Neural cell (in vitro differentiated cells): Measurements from ENCODE around the gene LGSN. TPM values are rescaled to one million over a fixed set of nuclear protein-coding genes. Genes with fewer than 3 reads are reported as not detected.

ENCODE experiments used
- H2AFZ ChIP-seq: fragments of 200-600, 300-800 bp; sonication (generic), shearing (Covaris generic); 2 replicates; pipeline ENCODE4 v1.6.0; 2014; ENCODE audit warnings: low read depth, mild to moderate bottlenecking, antibody characterized with exemption, low read length, moderate library complexity
- H3F3A ChIP-seq: fragments of 200-600 bp; shearing (Covaris generic); 2 replicates; pipeline ENCODE4 v1.6.1; 2016; ENCODE audit warnings: mild to moderate bottlenecking, moderate library complexity, mixed read lengths, antibody characterized with exemption, low read length; ENCODE audit not compliant: insufficient read depth, poor library complexity, severe bottlenecking
- H3K27ac ChIP-seq: fragments of 200-600, 300-800 bp; sonication (generic), shearing (Covaris generic); 2 replicates; pipeline ENCODE4 v1.5.1; 2014; ENCODE audit warnings: mild to moderate bottlenecking, low read length, moderate library complexity
- H3K27me3 ChIP-seq: fragments of 300-800, 200-600 bp; sonication (generic), shearing (Covaris generic); 2 replicates; pipeline ENCODE4 v1.6.0; 2014; ENCODE audit warnings: mild to moderate bottlenecking, low read depth, low read length, moderate library complexity; ENCODE audit not compliant: insufficient read depth
- H3K36me3 ChIP-seq: fragments of 300-800, 200-600 bp; sonication (generic), shearing (Covaris generic); 2 replicates; pipeline ENCODE4 v1.5.1; 2014; ENCODE audit warnings: mild to moderate bottlenecking, antibody characterized with exemption, low read length, moderate library complexity; ENCODE audit not compliant: insufficient read depth
- H3K4me2 ChIP-seq: fragments of 300-800, 200-600 bp; sonication (generic), shearing (Covaris generic); 2 replicates; pipeline ENCODE4 v1.6.0; 2014; ENCODE audit warnings: mild to moderate bottlenecking, low read length
- H3K4me3 ChIP-seq: fragments of 300-800, 200-600 bp; sonication (generic), shearing (Covaris generic); 2 replicates; pipeline ENCODE4 v1.5.1; 2014; ENCODE audit warnings: mild to moderate bottlenecking, low read length, moderate library complexity
- H3K79me2 ChIP-seq: fragments of 200-600 bp; shearing (Covaris generic); replicated peaks from 2 replicates; pipeline ENCODE4 v1.6.0; 2014; ENCODE audit warnings: mild to moderate bottlenecking, low read length, moderate library complexity; ENCODE audit not compliant: insufficient read depth
- H3K9ac ChIP-seq: fragments of 300-800, 200-600 bp; sonication (generic), shearing (Covaris generic); 2 replicates; pipeline ENCODE4 v1.6.1; 2016; ENCODE audit warnings: mild to moderate bottlenecking, low read length, mixed read lengths
- H3K9me2 ChIP-seq: fragments of 200-600 bp; shearing (Covaris generic); 2 replicates; pipeline ENCODE4 v1.6.1; 2016; ENCODE audit warnings: mild to moderate bottlenecking, low read length, mixed read lengths; ENCODE audit not compliant: insufficient read depth
- H3K9me3 ChIP-seq: fragments of 200-600, 300-800 bp; sonication (generic), shearing (Covaris generic); 2 replicates; pipeline ENCODE4 v1.6.1; 2016; ENCODE audit warnings: mild to moderate bottlenecking, mixed run types, low read length, moderate library complexity, mixed read lengths
- H4K20me1 ChIP-seq: fragments of 200-600 bp; shearing (Covaris generic); 2 replicates; pipeline ENCODE4 v1.6.1; 2016; ENCODE audit warnings: mild to moderate bottlenecking, mixed run types; ENCODE audit not compliant: insufficient read depth
- CTCF ChIP-seq: fragments of 450-650 bp; IDR thresholded peaks from 2 replicates; pipeline ENCODE4 v1.5.1; 2014; ENCODE audit warnings: antibody characterized with exemption, mild to moderate bottlenecking, moderate library complexity; ENCODE audit not compliant: poor library complexity, severe bottlenecking
- EP300 ChIP-seq: fragments of 450-650 bp; conservative IDR thresholded peaks from 2 replicates; pipeline ENCODE4 v1.6.1; 2014; ENCODE audit warnings: antibody characterized with exemption, mild to moderate bottlenecking, moderate library complexity; ENCODE audit not compliant: poor library complexity, severe bottlenecking
- EZH2 ChIP-seq: fragments of 200-600, 300-800 bp; shearing (Covaris generic), sonication (generic); IDR thresholded peaks from 2 replicates; pipeline ENCODE4 v1.6.1; 2014; ENCODE audit warnings: antibody characterized with exemption, low read length, borderline replicate concordance, mild to moderate bottlenecking; ENCODE audit not compliant: insufficient read depth, poor library complexity, severe bottlenecking
- MXI1 ChIP-seq: fragments of 450-650 bp; conservative IDR thresholded peaks from 2 replicates; pipeline ENCODE4 v1.6.1; 2014; ENCODE audit warnings: antibody characterized with exemption, mild to moderate bottlenecking; ENCODE audit not compliant: poor library complexity, severe bottlenecking
- POLR2AphosphoS5 ChIP-seq: IDR thresholded peaks from 2 replicates; pipeline ENCODE4 v1.6.1; 2012
- RAD21 ChIP-seq: fragments of 450-650 bp; conservative IDR thresholded peaks from 2 replicates; pipeline ENCODE4 v1.6.1; 2014; ENCODE audit warnings: antibody characterized with exemption, mild to moderate bottlenecking, moderate library complexity
- REST ChIP-seq: IDR thresholded peaks from 2 replicates; pipeline ENCODE4 v1.6.1; 2012; ENCODE audit warnings: borderline replicate concordance
- SMC3 ChIP-seq: fragments of 450-650 bp; conservative IDR thresholded peaks from 2 replicates; pipeline ENCODE4 v1.6.1; 2014; ENCODE audit warnings: antibody characterized with exemption, mild to moderate bottlenecking, moderate library complexity; ENCODE audit not compliant: poor library complexity
- TAF1 ChIP-seq: IDR thresholded peaks from 2 replicates; pipeline ENCODE4 v1.6.1; 2012; ENCODE audit warnings: low read depth
- polyA plus RNA-seq: library from polyadenylated mRNA; depleted of rRNA; stranded (reverse); fragments of >200 nt; gene quantifications from 2 replicates; pipeline ENCODE4 v1.2.3, GENCODE V29; 2014

LGSN gene
- polyA plus RNA-seq, 1 donor from 2014 or later = not detected

GRCh38 chr6:63261820-63262219 lies 58.0 kb downstream of the LGSN start:
- H3K27ac ChIP-seq = no peak overlapping the region
- no peaks in the 10 kb centered on the region for H3K36me3 ChIP-seq
- H3F3A ChIP-seq = no peaks in the 10 kb centered on the region
- H3K79me2 ChIP-seq = no peaks in the 10 kb centered on the region
- H3K4me3 ChIP-seq = no peak overlapping the region
- no peak overlapping the region for H2AFZ ChIP-seq
- H3K27me3 ChIP-seq = no peaks in the 10 kb centered on the region
- TF ChIP-seq CTCF = no peak
- no peak for TF ChIP-seq TAF1
- no peak for TF ChIP-seq EZH2
- no peak for TF ChIP-seq POLR2AphosphoS5
- no peak for TF ChIP-seq REST
- H3K9ac ChIP-seq = no peak overlapping the region
- no peaks in the 10 kb centered on the region for H3K9me3 ChIP-seq
- no peaks in the 10 kb centered on the region for H3K9me2 ChIP-seq
- no peaks in the 10 kb centered on the region for H4K20me1 ChIP-seq
- H3K4me2 ChIP-seq = no peak overlapping the region

- no peaks in the 10 kb centered on the region for H3K27me3 ChIP-seq
- TF ChIP-seq EZH2 (no peak), REST (no peak), SMC3 (no peak), RAD21 (no peak), MXI1 (no peak), TAF1 (no peak), EP300 (no peak), POLR2AphosphoS5 (no peak), CTCF (no peak)
- no peak overlapping the region for H3K4me2 ChIP-seq
- no peak overlapping the region for H3K4me3 ChIP-seq
- H3F3A ChIP-seq = no peaks in the 10 kb centered on the region
- no peaks in the 10 kb centered on the region for H3K36me3 ChIP-seq
- H3K9ac ChIP-seq = no peak overlapping the region
- H3K79me2 ChIP-seq = no peaks in the 10 kb centered on the region
- H3K9me3 ChIP-seq = no peaks in the 10 kb centered on the region
- H3K9me2 ChIP-seq = no peaks in the 10 kb centered on the region
- no peak overlapping the region for H2AFZ ChIP-seq
- no peaks in the 10 kb centered on the region for H4K20me1 ChIP-seq
- H3K27ac ChIP-seq = no peak overlapping the region
These were observed 60.6 kb downstream of the LGSN start for GRCh38 chr6:63259153-63259552.
